GM19455 (cell line): Measurements from ENCODE around the gene TIMM10B.
A peak's percentile ranks its signal among the peaks of the same experiment; 100 is the strongest.
"Not testable (repeated sequence)": the region's sequence is repeated elsewhere in the genome, so short reads cannot be mapped to it uniquely, and the experiment has no call there.

Source experiments
- ATAC-seq: cut with Tn5 transposase; IDR thresholded peaks from one replicate; pipeline ENCODE4 v1.9.1; 2021; ENCODE audit not compliant: unreplicated experiment

Gene TIMM10B

GRCh38 chr11:6504166-6504565 is 22.9 kb downstream of the TIMM10B start:
- no peak for ATAC-seq

GRCh38 chr11:6505577-6506240 is 24.4 kb downstream of the TIMM10B start:
- ATAC-seq: no peak

- no peak for ATAC-seq
Observed at GRCh38 chr11:6516865-6517264, 35.6 kb downstream of the TIMM10B start.

- no peak for ATAC-seq
Observed at GRCh38 chr11:6520265-6520664, 39.0 kb downstream of the TIMM10B start.

- ATAC-seq: not testable (repeated sequence)
Observed at GRCh38 chr11:6521946-6522345, 40.6 kb downstream of the TIMM10B start.

- no peak for ATAC-seq
Observed at GRCh38 chr11:6523253-6523652, 42.0 kb downstream of the TIMM10B start.

GRCh38 chr11:6526411-6527135 is 45.3 kb downstream of the TIMM10B start:
- peak; percentile 69 for ATAC-seq

GRCh38 chr11:6529266-6529665 is 48.0 kb downstream of the TIMM10B start:
- ATAC-seq: no peak

GRCh38 chr11:6530848-6531247 is 49.5 kb downstream of the TIMM10B start:
- no peak for ATAC-seq

- ATAC-seq: no peak
Observed at GRCh38 chr11:6531267-6531752, 50.0 kb downstream of the TIMM10B start.
